Esophagus squamous epithelium (tissue), 4 donors: Measurements from ENCODE around the gene SVBP.

Experiments used
- CTCF ChIP-seq, 6 experiments: fragments of 450-650 bp in 4 of 6; fragments of 200-600 bp in 2 of 6; sonication (generic) in 2 of 6; IDR thresholded peaks; one replicate each; pipeline ENCODE4 v1.5.1; 2016 to 2019; ENCODE audit warnings: antibody characterized with exemption in 6 of 6, mild to moderate bottlenecking in 4 of 6, moderate library complexity in 4 of 6
- POLR2A ChIP-seq, 4 donors: fragments of 450-650 bp; IDR thresholded peaks; one replicate each; pipeline ENCODE4 v1.6.1; 2017; ENCODE audit warnings: antibody characterized with exemption in 4 of 4, mild to moderate bottlenecking in 4 of 4, moderate library complexity in 3 of 4

DNA sequence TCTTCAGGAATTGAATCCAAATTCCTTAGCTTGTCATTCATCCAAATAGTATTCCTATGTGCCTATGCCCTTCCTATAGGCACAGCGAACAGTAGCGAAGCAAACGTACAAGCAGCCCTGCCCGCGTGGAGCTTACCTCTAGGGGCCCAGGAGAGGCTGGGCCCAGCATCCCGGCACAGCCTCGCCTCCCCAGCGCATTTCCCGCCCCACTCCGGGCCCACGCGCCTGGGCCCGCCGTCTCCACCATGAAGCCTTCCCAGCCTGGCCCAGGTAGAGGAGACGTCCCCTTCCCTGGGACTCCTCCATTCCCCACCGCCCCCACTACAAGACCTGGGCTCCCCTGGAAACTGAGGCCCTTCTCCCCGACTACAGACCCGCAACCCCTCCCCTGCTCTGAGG lies 32.7 kb downstream of the SVBP start:
- TF ChIP-seq CTCF (IDR thresholded peaks at IDR 0.05) (no peak), POLR2A (IDR thresholded peaks at IDR 0.05) (no peak)
